ENCODE measurements around the gene TCF20. TPM values are rescaled to one million over a fixed set of nuclear protein-coding genes. Genes with fewer than 3 reads are reported as not detected.

The TCF20 gene
- total and polyA plus RNA-seq, 12 donors, result 4.2 to 18.8 (median 14.0) TPM

DNA sequence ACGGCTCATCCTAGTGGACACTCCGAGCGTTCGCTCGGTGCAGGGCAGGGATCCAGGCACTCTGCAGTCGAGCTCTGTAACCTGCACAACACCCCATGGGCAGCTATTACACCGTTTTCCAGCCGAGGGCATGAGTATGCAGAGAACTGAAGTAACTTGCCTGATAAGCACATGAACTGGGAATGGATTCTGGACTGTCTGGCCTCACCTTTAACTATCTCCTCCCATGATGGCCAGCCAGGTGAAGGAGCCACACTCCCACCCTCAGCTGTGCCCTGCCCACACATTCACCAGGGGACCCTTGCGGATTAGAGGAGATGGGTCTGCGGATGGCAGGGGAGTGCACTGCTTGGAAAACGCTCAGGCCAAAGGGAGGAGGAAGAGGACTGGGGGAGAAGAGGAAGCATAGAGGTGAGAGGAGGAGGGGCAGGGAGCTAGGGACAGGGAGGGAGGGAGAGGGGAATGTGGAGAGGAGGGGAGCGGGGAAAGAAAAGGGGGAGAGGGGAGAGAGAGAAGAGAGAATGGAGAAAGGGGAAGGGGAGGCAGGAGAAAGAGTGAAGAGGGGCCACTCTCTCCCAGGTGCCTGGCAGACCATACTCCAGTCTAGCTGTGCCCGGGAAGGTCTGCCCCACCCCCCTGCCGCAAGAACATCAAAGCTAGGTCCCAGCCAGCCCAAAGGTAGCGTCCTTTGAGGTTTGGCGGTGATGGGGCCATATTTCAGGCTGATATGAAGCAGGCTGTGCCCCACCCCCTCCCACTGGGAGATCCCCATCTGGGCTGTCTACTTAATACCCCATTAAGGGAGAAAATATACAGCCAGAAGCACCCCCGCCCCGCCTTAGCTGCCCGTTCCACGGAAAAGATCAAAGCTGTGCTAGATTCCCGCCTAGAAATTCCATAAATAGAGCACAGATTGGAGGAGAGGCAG, 33.2 kb upstream of the TCF20 start:
- Histone ChIP-seq H3K9me3 (no peaks in the 10 kb centered on the region), H3K36me3 (no peaks in the 10 kb centered on the region), H3K4me1 (peaks cover 0 to 25% (median 0%) of the 10 kb centered on the region in 9 donors), H3K4me3 (no peak overlapping the region), H3K27me3 (peaks cover 0 to 62% (median 10%) of the 10 kb centered on the region in 7 donors), H3K27ac (no peak overlapping the region)
- no peak for DNase-seq
- TF ChIP-seq, protein P1, sequence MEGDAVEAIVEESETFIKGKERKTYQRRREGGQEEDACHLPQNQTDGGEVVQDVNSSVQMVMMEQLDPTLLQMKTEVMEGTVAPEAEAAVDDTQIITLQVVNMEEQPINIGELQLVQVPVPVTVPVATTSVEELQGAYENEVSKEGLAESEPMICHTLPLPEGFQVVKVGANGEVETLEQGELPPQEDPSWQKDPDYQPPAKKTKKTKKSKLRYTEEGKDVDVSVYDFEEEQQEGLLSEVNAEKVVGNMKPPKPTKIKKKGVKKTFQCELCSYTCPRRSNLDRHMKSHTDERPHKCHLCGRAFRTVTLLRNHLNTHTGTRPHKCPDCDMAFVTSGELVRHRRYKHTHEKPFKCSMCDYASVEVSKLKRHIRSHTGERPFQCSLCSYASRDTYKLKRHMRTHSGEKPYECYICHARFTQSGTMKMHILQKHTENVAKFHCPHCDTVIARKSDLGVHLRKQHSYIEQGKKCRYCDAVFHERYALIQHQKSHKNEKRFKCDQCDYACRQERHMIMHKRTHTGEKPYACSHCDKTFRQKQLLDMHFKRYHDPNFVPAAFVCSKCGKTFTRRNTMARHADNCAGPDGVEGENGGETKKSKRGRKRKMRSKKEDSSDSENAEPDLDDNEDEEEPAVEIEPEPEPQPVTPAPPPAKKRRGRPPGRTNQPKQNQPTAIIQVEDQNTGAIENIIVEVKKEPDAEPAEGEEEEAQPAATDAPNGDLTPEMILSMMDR (IDR thresholded peaks at IDR 0.05), result no peak
- intact Hi-C loops (cut with DNase I), result no loop called here
- no peak for ATAC-seq
- WGBS, 2 donors, result 23 to 34% methylated on average over 20 to 21 of the region's 21 CpGs

DNA sequence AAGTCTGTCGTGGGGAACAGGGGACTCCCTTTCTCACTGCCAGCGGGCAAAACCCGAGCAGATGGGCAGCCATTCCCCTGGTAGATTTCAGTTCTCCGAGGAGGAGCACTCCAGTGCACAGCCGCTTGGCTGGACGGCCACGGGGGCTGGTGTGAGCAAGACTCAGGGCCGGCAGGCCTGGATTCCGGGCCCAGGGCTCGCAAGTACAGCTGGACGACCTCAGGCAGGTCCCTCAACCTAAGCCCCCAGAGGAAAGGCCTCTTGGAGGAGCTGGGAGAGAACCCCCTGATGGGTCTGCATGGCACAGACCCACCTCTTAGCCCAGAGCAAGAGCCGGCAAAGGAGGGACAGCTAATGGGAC, 31.3 kb upstream of the TCF20 start:
- H3K4me1 ChIP-seq, result peaks cover 0 to 27% (median 2%) of the 10 kb centered on the region in 9 donors
- intact Hi-C loops (cut with DNase I), result no loop called here
- no peak overlapping the region for H3K27ac ChIP-seq
- WGBS, 2 donors, result 80 to 83% methylated on average over 12 of the region's 12 CpGs
- no peaks in the 10 kb centered on the region for H3K36me3 ChIP-seq
- TF ChIP-seq, protein P1 (IDR thresholded peaks at IDR 0.05), result no peak
- no peaks in the 10 kb centered on the region for H3K9me3 ChIP-seq
- H3K27me3 ChIP-seq, result peaks cover 0 to 55% (median 10%) of the 10 kb centered on the region in 7 donors
- H3K4me3 ChIP-seq, result no peak overlapping the region
- no peak for ATAC-seq
- no peak for DNase-seq

DNA sequence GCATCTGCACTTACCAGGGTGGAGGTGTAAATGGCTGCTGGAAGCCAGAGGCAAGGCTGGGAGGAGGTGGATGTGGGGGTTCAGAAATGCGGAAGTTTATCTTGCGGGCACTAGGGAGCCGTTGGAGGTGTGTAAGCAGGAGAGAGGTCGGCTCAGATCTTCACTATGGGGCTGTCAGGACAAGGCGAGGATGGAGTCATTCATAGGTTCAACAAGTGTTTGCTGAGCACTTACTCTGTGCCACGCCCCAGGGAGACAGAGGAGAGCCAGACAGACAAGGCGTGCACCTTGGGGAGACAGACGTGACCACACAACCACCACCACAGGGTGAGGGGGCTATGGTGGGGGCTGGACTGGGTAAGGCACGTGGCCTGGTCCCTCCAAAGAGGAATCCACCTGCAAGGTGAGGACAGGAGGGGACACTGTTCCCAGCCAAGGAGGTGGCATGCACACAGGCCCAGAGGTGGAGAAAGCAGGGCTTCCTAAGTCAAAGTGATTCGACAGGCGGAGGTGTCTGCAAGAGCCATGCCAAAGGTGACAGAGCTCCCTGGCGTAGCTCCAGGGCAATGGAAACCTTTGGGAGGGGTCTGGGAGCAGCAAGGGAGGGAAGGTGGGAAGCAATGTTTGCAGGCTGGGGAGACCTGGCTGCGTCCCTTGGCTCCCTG, 30.8 kb upstream of the TCF20 start:
- ATAC-seq, result no peak
- intact Hi-C loops (cut with DNase I), result no loop called here
- no peaks in the 10 kb centered on the region for H3K9me3 ChIP-seq
- no peak overlapping the region for H3K27ac ChIP-seq
- WGBS, 2 donors, result 79% methylated on average over 13 of the region's 13 CpGs
- peaks cover 0 to 32% (median 7%) of the 10 kb centered on the region in 9 donors for H3K4me1 ChIP-seq
- no peaks in the 10 kb centered on the region for H3K36me3 ChIP-seq
- peaks cover 0 to 55% (median 10%) of the 10 kb centered on the region in 7 donors for H3K27me3 ChIP-seq
- TF ChIP-seq, protein P1 (IDR thresholded peaks at IDR 0.05), result no peak
- no peak overlapping the region for H3K4me3 ChIP-seq
- DNase-seq, result no peak

DNA sequence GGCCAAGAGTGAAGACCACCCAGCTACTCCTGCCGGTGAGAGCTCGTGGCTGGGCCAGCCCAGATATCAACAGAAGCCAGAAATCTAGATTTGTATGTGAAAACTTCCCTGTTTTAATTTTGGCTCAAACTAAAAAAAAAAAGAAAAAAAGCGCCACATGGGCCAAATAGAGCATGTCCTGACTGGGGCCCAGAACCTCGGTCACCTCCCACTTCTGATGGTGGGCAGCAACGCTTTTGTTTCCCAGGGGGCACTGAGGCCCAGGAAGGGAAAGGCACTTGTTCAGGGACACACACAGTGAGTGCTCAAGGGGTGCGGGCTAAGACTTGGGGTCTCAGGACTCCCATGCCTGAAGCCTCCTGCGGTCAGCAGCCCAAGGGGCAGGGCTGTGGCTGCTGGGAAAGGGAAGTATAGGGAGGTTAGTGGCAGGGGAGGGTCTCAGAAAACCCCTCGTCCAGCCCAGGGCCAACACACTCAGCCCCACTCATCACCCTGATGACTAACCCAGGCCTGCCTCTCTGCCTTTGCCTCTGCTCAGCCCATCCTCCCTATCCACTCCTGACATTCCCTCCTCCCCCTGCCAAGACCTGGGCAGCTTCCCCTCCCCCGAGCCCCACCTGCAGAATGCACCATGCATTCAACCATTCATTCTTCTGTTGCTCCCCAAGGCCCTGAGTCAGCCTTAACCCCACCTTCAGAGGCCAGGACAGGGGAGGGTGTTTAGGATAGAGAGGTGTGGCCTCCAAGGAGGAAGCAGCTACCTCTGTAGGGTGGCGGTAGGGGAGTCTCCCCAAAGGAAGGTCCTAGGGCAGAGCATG, 30.0 kb upstream of the TCF20 start:
- ATAC-seq, result no peak

More for the DNA sequence above, 30.0 kb upstream of the TCF20 start:
- TF ChIP-seq, protein P1 (IDR thresholded peaks at IDR 0.05), result no peak
- intact Hi-C loops (cut with DNase I), result no loop called here
- Histone ChIP-seq H3K36me3 (no peaks in the 10 kb centered on the region), H3K27ac (peak overlapping the region in 1 of 10 donors; percentile 68), H3K9me3 (no peaks in the 10 kb centered on the region), H3K27me3 (peaks cover 0 to 51% (median 10%) of the 10 kb centered on the region in 7 donors), H3K4me1 (peaks cover 0 to 33% (median 8%) of the 10 kb centered on the region in 9 donors), H3K4me3 (peak overlapping the region in 3 of 10 donors; percentile 3 to 19 (median 7))
- DNase-seq, result no peak
- WGBS, 2 donors, result 50 to 53% methylated on average over 10 of the region's 10 CpGs
